ENCODE data around the gene ZC3H15. TPM values are rescaled to one million over a fixed set of nuclear protein-coding genes. Genes with fewer than 3 reads are reported as not detected.
"Not testable (repeated sequence)": the region's sequence is repeated elsewhere in the genome, so short reads cannot be mapped to it uniquely, and the experiment has no call there.

ZC3H15 gene
- polyA plus RNA-seq, 3 donors from 2014 or later, result 57.5 to 59.8 (median 57.8) TPM

GRCh38 chr2:186472722-186473493, 13.2 kb upstream of the ZC3H15 start:
- H3K36me3 Mint-ChIP-seq, result peaks cover 0 to 21% (median 0%) of the 10 kb centered on the region in 3 donors
- not testable (repeated sequence) for DNase-seq; H3K27me3 Mint-ChIP-seq (ENCODE audit: low read depth in 3 of 3); H3K27ac Mint-ChIP-seq; H3K9me3 Mint-ChIP-seq; H3K4me3 Mint-ChIP-seq; H3K4me1 Mint-ChIP-seq

GRCh38 chr2:186474239-186474638, 11.8 kb upstream of the ZC3H15 start:
- not testable (repeated sequence) for H3K4me3 Mint-ChIP-seq; H3K27me3 Mint-ChIP-seq (ENCODE audit: low read depth in 3 of 3); H3K27ac Mint-ChIP-seq; DNase-seq; H3K9me3 Mint-ChIP-seq; H3K4me1 Mint-ChIP-seq
- peaks cover 0 to 21% (median 0%) of the 10 kb centered on the region in 3 donors for H3K36me3 Mint-ChIP-seq

GRCh38 chr2:186477790-186478189, 8.3 kb upstream of the ZC3H15 start:
- H3K4me3 Mint-ChIP-seq, result no peak overlapping the region
- no peaks in the 10 kb centered on the region for H3K9me3 Mint-ChIP-seq
- H3K27ac Mint-ChIP-seq, result no peak overlapping the region
- no peaks in the 10 kb centered on the region for H3K4me1 Mint-ChIP-seq
- DNase-seq, result no peak
- H3K36me3 Mint-ChIP-seq, result peaks cover 0 to 5% (median 0%) of the 10 kb centered on the region in 3 donors
- no peaks in the 10 kb centered on the region for H3K27me3 Mint-ChIP-seq (ENCODE audit: low read depth in 3 of 3)

- no peaks in the 10 kb centered on the region for H3K9me3 Mint-ChIP-seq
- peaks cover 18 to 22% of the 10 kb centered on the region in 2 donors for H3K4me1 Mint-ChIP-seq
- peaks cover 5 to 8% (median 6%) of the 10 kb centered on the region in 3 donors for H3K27me3 Mint-ChIP-seq (ENCODE audit: low read depth in 3 of 3)
- H3K36me3 Mint-ChIP-seq, result no peaks in the 10 kb centered on the region
- no peak overlapping the region for H3K27ac Mint-ChIP-seq
- no peak overlapping the region for H3K4me3 Mint-ChIP-seq
- DNase-seq, result no peak
Observed at GRCh38 chr2:186480991-186481390, 5.1 kb upstream of the ZC3H15 start.

GRCh38 chr2:186484062-186484735, 1.9 kb upstream of the ZC3H15 start:
- Mint-ChIP-seq H3K9me3 (no peaks in the 10 kb centered on the region), H3K4me3 (peak overlapping the region in 4 of 5 donors; percentile 14 to 65 (median 35)), H3K4me1 (peaks cover 45 to 54% of the 10 kb centered on the region in 2 donors), H3K36me3 (no peaks in the 10 kb centered on the region), H3K27me3 (ENCODE audit: low read depth in 3 of 3) (peaks cover 13 to 18% (median 14%) of the 10 kb centered on the region in 3 donors), H3K27ac (peak overlapping the region; percentile 8 to 99 (median 50))
- DNase-seq, result no peak

GRCh38 chr2:186485576-186485870, 537 bp upstream of the ZC3H15 start:
- Mint-ChIP-seq H3K27ac (peak overlapping the region; percentile 98 to 100 (median 99)), H3K4me1 (peaks cover 55 to 68% of the 10 kb centered on the region in 2 donors), H3K36me3 (no peaks in the 10 kb centered on the region), H3K4me3 (peak overlapping the region; percentile 98 to 99 (median 98)), H3K9me3 (no peaks in the 10 kb centered on the region), H3K27me3 (ENCODE audit: low read depth in 3 of 3) (peaks cover 13 to 18% (median 14%) of the 10 kb centered on the region in 3 donors)
- no peak for DNase-seq

- Mint-ChIP-seq H3K36me3 (no peaks in the 10 kb centered on the region), H3K4me1 (peaks cover 69 to 82% of the 10 kb centered on the region in 2 donors), H3K27ac (peak overlapping the region; percentile 98 to 100 (median 99)), H3K9me3 (no peaks in the 10 kb centered on the region), H3K27me3 (ENCODE audit: low read depth in 3 of 3) (peaks cover 13 to 19% (median 14%) of the 10 kb centered on the region in 3 donors), H3K4me3 (peak overlapping the region; percentile 98 to 99 (median 98))
- DNase-seq, result peak in 1 of 3 donors; percentile 16
Observed at GRCh38 chr2:186486651-186487647, 889 bp downstream of the ZC3H15 start.

GRCh38 chr2:186493564-186494085, 7.6 kb downstream of the ZC3H15 start:
- no peak overlapping the region for H3K4me3 Mint-ChIP-seq
- no peaks in the 10 kb centered on the region for H3K9me3 Mint-ChIP-seq
- peaks cover 0 to 3% (median 3%) of the 10 kb centered on the region in 3 donors for H3K36me3 Mint-ChIP-seq
- no peak for DNase-seq
- H3K4me1 Mint-ChIP-seq, result peaks cover 57 to 90% of the 10 kb centered on the region in 2 donors
- peaks cover 0 to 4% (median 0%) of the 10 kb centered on the region in 3 donors for H3K27me3 Mint-ChIP-seq (ENCODE audit: low read depth in 3 of 3)
- H3K27ac Mint-ChIP-seq, result peak overlapping the region in 4 of 6 donors; percentile 12 to 70 (median 34)

- no peak overlapping the region for H3K4me3 Mint-ChIP-seq
- H3K4me1 Mint-ChIP-seq, result peaks cover 39 to 81% of the 10 kb centered on the region in 2 donors
- H3K27me3 Mint-ChIP-seq (ENCODE audit: low read depth in 3 of 3), result peaks cover 0 to 4% (median 0%) of the 10 kb centered on the region in 3 donors
- no peak for DNase-seq
- peaks cover 4 to 11% (median 8%) of the 10 kb centered on the region in 3 donors for H3K36me3 Mint-ChIP-seq
- no peaks in the 10 kb centered on the region for H3K9me3 Mint-ChIP-seq
- H3K27ac Mint-ChIP-seq, result no peak overlapping the region
Observed at GRCh38 chr2:186496401-186496800, 10.3 kb downstream of the ZC3H15 start.

- peaks cover 0 to 3% (median 0%) of the 10 kb centered on the region in 3 donors for H3K27me3 Mint-ChIP-seq (ENCODE audit: low read depth in 3 of 3)
- peaks cover 25 to 66% of the 10 kb centered on the region in 2 donors for H3K4me1 Mint-ChIP-seq
- H3K9me3 Mint-ChIP-seq, result no peaks in the 10 kb centered on the region
- H3K4me3 Mint-ChIP-seq, result no peak overlapping the region
- DNase-seq, result no peak
- H3K27ac Mint-ChIP-seq, result no peak overlapping the region
- peaks cover 4 to 16% (median 12%) of the 10 kb centered on the region in 3 donors for H3K36me3 Mint-ChIP-seq
Observed at GRCh38 chr2:186497928-186498327, 11.9 kb downstream of the ZC3H15 start.

- no peak for DNase-seq
- Mint-ChIP-seq H3K27ac (peak overlapping the region in 2 of 6 donors; percentile 0 to 68), H3K4me3 (no peak overlapping the region), H3K4me1 (peaks cover 17 to 60% of the 10 kb centered on the region in 2 donors), H3K9me3 (no peaks in the 10 kb centered on the region), H3K36me3 (peaks cover 4 to 19% (median 12%) of the 10 kb centered on the region in 3 donors), H3K27me3 (ENCODE audit: low read depth in 3 of 3) (peaks cover 0 to 3% (median 0%) of the 10 kb centered on the region in 3 donors)
Observed at GRCh38 chr2:186498834-186499233, 12.8 kb downstream of the ZC3H15 start.

- Mint-ChIP-seq H3K27ac (peak overlapping the region in 5 of 6 donors; percentile 5 to 78 (median 48)), H3K9me3 (no peaks in the 10 kb centered on the region), H3K4me3 (no peak overlapping the region), H3K4me1 (peaks cover 5 to 28% of the 10 kb centered on the region in 2 donors), H3K27me3 (ENCODE audit: low read depth in 3 of 3) (no peaks in the 10 kb centered on the region), H3K36me3 (peaks cover 23 to 50% (median 28%) of the 10 kb centered on the region in 3 donors)
- DNase-seq, result peak in 2 of 3 donors; percentile 15 to 19
Observed at GRCh38 chr2:186503827-186504606, 18.0 kb downstream of the ZC3H15 start.

All from immature natural killer cell (primary cell).